Fibroblast of lung (primary cell): ENCODE results near the gene USP37. TPM values are rescaled to one million over a fixed set of nuclear protein-coding genes. Genes with fewer than 3 reads are reported as not detected.

Source experiments
- DNase-seq, 2 donors: peaks; one replicate each; pipeline versions ENCODE4 v3.0.0 to v3.0.0-alpha.2; 2010; ENCODE audit warnings: low read depth in 2 of 2
- H2AFZ ChIP-seq: 2 replicates; pipeline ENCODE4 v1.5.1; 2012; ENCODE audit warnings: low read length, control low read depth, inconsistent platforms
- H3K27ac ChIP-seq: 2 replicates; pipeline ENCODE4 v1.5.1; 2011; ENCODE audit warnings: low read length, control low read depth; ENCODE audit not compliant: insufficient read depth
- H3K27me3 ChIP-seq: 2 replicates; pipeline ENCODE4 v1.5.1; 2011; ENCODE audit warnings: mild to moderate bottlenecking, low read length; ENCODE audit not compliant: control insufficient read depth, insufficient read depth
- H3K36me3 ChIP-seq: 2 replicates; pipeline ENCODE4 v1.5.1; 2011; ENCODE audit warnings: low read length; ENCODE audit not compliant: control insufficient read depth, insufficient read depth
- H3K4me1 ChIP-seq: 2 replicates; pipeline ENCODE4 v1.5.1; 2011; ENCODE audit warnings: low read length; ENCODE audit not compliant: control insufficient read depth, insufficient read depth; ENCODE audit errors: extremely low read depth
- H3K4me2 ChIP-seq: 2 replicates; pipeline ENCODE4 v1.5.1; 2011; ENCODE audit warnings: low read length, control low read depth; ENCODE audit not compliant: insufficient read depth; ENCODE audit errors: extremely low read depth
- H3K4me3 ChIP-seq, 4 experiments: fragments of 200-600 bp in 1 of 4; sonication (generic) in 1 of 4; replicated peaks in 1 of 4; 2 replicates each; pipeline ENCODE4 v1.5.1; 2011 to 2016; ENCODE audit warnings: low read length in 4 of 4, low read depth in 3 of 4, mild to moderate bottlenecking in 3 of 4, control low read depth in 2 of 4, inconsistent platforms in 1 of 4, mixed read lengths in 1 of 4; ENCODE audit not compliant: insufficient read depth in 1 of 4; ENCODE audit errors: control extremely low read depth in 1 of 4
- H3K79me2 ChIP-seq: 2 replicates; pipeline ENCODE4 v1.5.1; 2012; ENCODE audit warnings: mild to moderate bottlenecking, low read length, inconsistent platforms; ENCODE audit not compliant: control insufficient read depth, insufficient read depth
- H3K9ac ChIP-seq: 2 replicates; pipeline ENCODE4 v1.5.1; 2011; ENCODE audit warnings: mild to moderate bottlenecking, low read length, control low read depth; ENCODE audit not compliant: insufficient read depth
- H3K9me3 ChIP-seq: 2 replicates; pipeline ENCODE4 v1.5.1; 2012; ENCODE audit warnings: low read depth, low read length; ENCODE audit not compliant: control insufficient read depth, insufficient read depth
- H4K20me1 ChIP-seq: 2 replicates; pipeline ENCODE4 v1.5.1; 2011; ENCODE audit warnings: low read length; ENCODE audit not compliant: control insufficient read depth, insufficient read depth; ENCODE audit errors: extremely low read depth
- CTCF ChIP-seq, 2 donors: IDR thresholded peaks in 1 of 2; conservative IDR thresholded peaks in 1 of 2; 1 replicate in 1 of 2; 2 replicates in 1 of 2; pipeline ENCODE4 v1.5.1; 2011 to 2012; ENCODE audit warnings: low read length in 2 of 2, control low read depth in 1 of 2, inconsistent platforms in 1 of 2, low read depth in 1 of 2, mild to moderate bottlenecking in 1 of 2
- EZH2 ChIP-seq: IDR thresholded peaks from 2 replicates; pipeline ENCODE4 v1.5.1; 2012; ENCODE audit warnings: low read length, control low read depth, mild to moderate bottlenecking; ENCODE audit errors: missing control alignments
- polyA plus RNA-seq, 2 donors: library from polyadenylated mRNA; depleted of rRNA in 1 of 2; stranded (reverse) in 1 of 2; unstranded in 1 of 2; fragments of >200 nt; gene quantifications; 2 replicates each; pipeline ENCODE4 v1.2.1, GENCODE V29; 2011 to 2012; ENCODE audit warnings: missing spikeins in 1 of 2
- total RNA-seq: library from RNA; depleted of rRNA; stranded (reverse); fragments of >200 nt; gene quantifications from 2 replicates; pipeline ENCODE4 v1.2.1, GENCODE V29; 2014

USP37 gene
- total and polyA plus RNA-seq, 2 donors (not counting 1 experiment from before 2014, with no cell fraction given) = 4.6 to 8.3 TPM

DNA sequence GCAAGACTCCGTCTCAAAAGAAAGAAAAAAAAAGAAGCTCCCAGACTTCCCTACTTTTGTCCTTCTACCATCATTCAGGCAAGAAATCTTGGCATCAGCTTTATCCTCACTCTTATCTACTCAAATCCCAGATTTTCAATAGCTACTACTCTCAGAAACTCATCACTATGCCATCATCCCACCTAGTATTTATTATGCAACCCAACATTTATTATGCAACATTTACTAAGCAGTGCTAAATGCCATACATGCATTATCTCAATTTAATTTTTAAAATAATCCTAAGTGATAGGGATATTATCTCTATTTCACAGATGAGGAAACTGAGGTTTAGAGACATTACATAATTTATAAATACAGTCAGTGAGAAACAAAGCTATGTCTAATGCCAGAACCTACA, 4.1 kb downstream of the USP37 start:
- Histone ChIP-seq H3K9me3 (no peaks in the 10 kb centered on the region), H3K4me3 (no peak overlapping the region), H3K79me2 (peaks cover 45% of the 10 kb centered on the region), H3K27me3 (no peaks in the 10 kb centered on the region), H4K20me1 (no peaks in the 10 kb centered on the region), H2AFZ (no peak overlapping the region), H3K4me2 (no peak overlapping the region), H3K36me3 (no peaks in the 10 kb centered on the region), H3K27ac (no peak overlapping the region), H3K4me1 (no peaks in the 10 kb centered on the region), H3K9ac (no peak overlapping the region)
- TF ChIP-seq CTCF (conservative IDR thresholded peaks at IDR 0.05 in 1 of 2, IDR thresholded peaks at IDR 0.05 in 1 of 2; ENCODE audit: low read depth in 1 of 2, low read length in 2 of 2) (no peak), EZH2 (no peak)
- no peak for DNase-seq

DNA sequence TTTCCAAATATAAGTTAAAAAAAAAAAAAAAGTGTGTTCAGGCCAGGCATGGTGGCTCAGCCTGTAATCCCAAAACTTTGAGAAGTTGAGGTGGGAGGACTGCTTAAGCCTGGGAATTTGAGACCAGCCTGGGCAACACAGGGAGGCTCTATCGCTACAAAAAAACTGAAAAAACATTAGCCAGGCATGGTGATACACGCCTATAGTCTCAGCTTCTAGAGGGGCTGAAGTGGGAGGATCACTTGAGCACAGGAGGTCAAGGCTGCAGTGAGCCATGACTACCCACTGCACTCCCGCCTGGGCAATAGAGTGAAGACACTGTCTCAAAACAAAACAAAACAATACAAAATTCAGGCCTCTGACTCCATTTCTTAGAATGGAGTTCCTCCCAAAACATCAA, 9.2 kb downstream of the USP37 start:
- Histone ChIP-seq H3K36me3 (no peaks in the 10 kb centered on the region), H3K9me3 (no peaks in the 10 kb centered on the region), H3K9ac (no peak overlapping the region), H3K27me3 (no peaks in the 10 kb centered on the region), H3K4me2 (no peak overlapping the region), H3K27ac (no peak overlapping the region), H3K4me3 (no peak overlapping the region), H3K4me1 (no peaks in the 10 kb centered on the region), H2AFZ (no peak overlapping the region), H3K79me2 (peaks cover 5% of the 10 kb centered on the region), H4K20me1 (no peaks in the 10 kb centered on the region)
- no peak for DNase-seq
- TF ChIP-seq EZH2 (no peak), CTCF (conservative IDR thresholded peaks at IDR 0.05 in 1 of 2, IDR thresholded peaks at IDR 0.05 in 1 of 2; ENCODE audit: low read depth in 1 of 2, low read length in 2 of 2) (no peak)

- Histone ChIP-seq H4K20me1 (no peaks in the 10 kb centered on the region), H3K9ac (no peak overlapping the region), H3K4me1 (no peaks in the 10 kb centered on the region), H3K4me2 (no peak overlapping the region), H2AFZ (no peak overlapping the region), H3K27ac (no peak overlapping the region), H3K79me2 (no peaks in the 10 kb centered on the region), H3K36me3 (peaks cover 5% of the 10 kb centered on the region), H3K4me3 (no peak overlapping the region), H3K27me3 (no peaks in the 10 kb centered on the region), H3K9me3 (no peaks in the 10 kb centered on the region)
- DNase-seq = no peak
- TF ChIP-seq CTCF (conservative IDR thresholded peaks at IDR 0.05 in 1 of 2, IDR thresholded peaks at IDR 0.05 in 1 of 2; ENCODE audit: low read depth in 1 of 2, low read length in 2 of 2) = no peak
- TF ChIP-seq EZH2 = no peak
These were observed 10.2 kb downstream of the USP37 start for GRCh38 chr2:218557941-218558340.
